ENCODE measurements around the gene PRR5L. TPM values are rescaled to one million over a fixed set of nuclear protein-coding genes. Genes with fewer than 3 reads are reported as not detected.

The PRR5L gene
- total and polyA plus RNA-seq, 9 of the 15 experiments (the other 6 are each of a cell fraction or from before 2014, with no cell fraction given) = 0.11 to 0.60 (median 0.36) TPM; not detected in 2

- TF ChIP-seq, protein P1, sequence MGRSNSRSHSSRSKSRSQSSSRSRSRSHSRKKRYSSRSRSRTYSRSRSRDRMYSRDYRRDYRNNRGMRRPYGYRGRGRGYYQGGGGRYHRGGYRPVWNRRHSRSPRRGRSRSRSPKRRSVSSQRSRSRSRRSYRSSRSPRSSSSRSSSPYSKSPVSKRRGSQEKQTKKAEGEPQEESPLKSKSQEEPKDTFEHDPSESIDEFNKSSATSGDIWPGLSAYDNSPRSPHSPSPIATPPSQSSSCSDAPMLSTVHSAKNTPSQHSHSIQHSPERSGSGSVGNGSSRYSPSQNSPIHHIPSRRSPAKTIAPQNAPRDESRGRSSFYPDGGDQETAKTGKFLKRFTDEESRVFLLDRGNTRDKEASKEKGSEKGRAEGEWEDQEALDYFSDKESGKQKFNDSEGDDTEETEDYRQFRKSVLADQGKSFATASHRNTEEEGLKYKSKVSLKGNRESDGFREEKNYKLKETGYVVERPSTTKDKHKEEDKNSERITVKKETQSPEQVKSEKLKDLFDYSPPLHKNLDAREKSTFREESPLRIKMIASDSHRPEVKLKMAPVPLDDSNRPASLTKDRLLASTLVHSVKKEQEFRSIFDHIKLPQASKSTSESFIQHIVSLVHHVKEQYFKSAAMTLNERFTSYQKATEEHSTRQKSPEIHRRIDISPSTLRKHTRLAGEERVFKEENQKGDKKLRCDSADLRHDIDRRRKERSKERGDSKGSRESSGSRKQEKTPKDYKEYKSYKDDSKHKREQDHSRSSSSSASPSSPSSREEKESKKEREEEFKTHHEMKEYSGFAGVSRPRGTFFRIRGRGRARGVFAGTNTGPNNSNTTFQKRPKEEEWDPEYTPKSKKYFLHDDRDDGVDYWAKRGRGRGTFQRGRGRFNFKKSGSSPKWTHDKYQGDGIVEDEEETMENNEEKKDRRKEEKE (IDR thresholded peaks at IDR 0.05; ENCODE audit: borderline replicate concordance in 1 of 2, control insufficient read depth in 1 of 2, low read depth in 2 of 2, low read length in 1 of 2) = no peak
- TF ChIP-seq, protein P2, sequence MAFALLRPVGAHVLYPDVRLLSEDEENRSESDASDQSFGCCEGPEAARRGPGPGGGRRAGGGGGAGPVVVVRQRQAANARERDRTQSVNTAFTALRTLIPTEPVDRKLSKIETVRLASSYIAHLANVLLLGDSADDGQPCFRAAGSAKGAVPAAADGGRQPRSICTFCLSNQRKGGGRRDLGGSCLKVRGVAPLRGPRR (CRISPR knock-in tag; IDR thresholded peaks at IDR 0.05) = no peak
- TF ChIP-seq FOSL1 (tag; conservative IDR thresholded peaks at IDR 0.05) (peak; percentile 16; the same call in 1 of the 2 replicates), NONO (IDR thresholded peaks at IDR 0.05; ENCODE audit: low read depth in 2 of 2, low read length in 1 of 2) (no peak), ZFP30 (CRISPR knock-in tag; IDR thresholded peaks at IDR 0.05; ENCODE audit: borderline replicate concordance) (no peak), NFIC (IDR thresholded peaks at IDR 0.05) (no peak), DEAF1 (CRISPR knock-in tag; IDR thresholded peaks at IDR 0.05) (peak; percentile 29; the same call in 1 of the 2 replicates), HBP1 (CRISPR knock-in tag; IDR thresholded peaks at IDR 0.05) (no peak)
- TF ChIP-seq, protein P3, sequence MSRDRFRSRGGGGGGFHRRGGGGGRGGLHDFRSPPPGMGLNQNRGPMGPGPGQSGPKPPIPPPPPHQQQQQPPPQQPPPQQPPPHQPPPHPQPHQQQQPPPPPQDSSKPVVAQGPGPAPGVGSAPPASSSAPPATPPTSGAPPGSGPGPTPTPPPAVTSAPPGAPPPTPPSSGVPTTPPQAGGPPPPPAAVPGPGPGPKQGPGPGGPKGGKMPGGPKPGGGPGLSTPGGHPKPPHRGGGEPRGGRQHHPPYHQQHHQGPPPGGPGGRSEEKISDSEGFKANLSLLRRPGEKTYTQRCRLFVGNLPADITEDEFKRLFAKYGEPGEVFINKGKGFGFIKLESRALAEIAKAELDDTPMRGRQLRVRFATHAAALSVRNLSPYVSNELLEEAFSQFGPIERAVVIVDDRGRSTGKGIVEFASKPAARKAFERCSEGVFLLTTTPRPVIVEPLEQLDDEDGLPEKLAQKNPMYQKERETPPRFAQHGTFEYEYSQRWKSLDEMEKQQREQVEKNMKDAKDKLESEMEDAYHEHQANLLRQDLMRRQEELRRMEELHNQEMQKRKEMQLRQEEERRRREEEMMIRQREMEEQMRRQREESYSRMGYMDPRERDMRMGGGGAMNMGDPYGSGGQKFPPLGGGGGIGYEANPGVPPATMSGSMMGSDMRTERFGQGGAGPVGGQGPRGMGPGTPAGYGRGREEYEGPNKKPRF (IDR thresholded peaks at IDR 0.05; ENCODE audit: low read depth, low read length) = no peak
These were observed 196.7 kb downstream of the PRR5L start (continued) for GRCh38 chr11:36492724-36493304.

All from K562 (cell line).